Activated CD4-positive, alpha-beta T cell treated with anti-CD3 and anti-CD28 coated beads, Interleukin-10, Interleukin-2, amounts not matched to agents 100 ng/mL and 50 ng/mL, durations not matched to agents 16 hours and 8 hours (primary cell): ENCODE results near the gene NXPE3.

Experiments used
- DNase-seq: peaks from one replicate; pipeline ENCODE4 v3.0.0-alpha.2; 2020

Gene NXPE3

DNA sequence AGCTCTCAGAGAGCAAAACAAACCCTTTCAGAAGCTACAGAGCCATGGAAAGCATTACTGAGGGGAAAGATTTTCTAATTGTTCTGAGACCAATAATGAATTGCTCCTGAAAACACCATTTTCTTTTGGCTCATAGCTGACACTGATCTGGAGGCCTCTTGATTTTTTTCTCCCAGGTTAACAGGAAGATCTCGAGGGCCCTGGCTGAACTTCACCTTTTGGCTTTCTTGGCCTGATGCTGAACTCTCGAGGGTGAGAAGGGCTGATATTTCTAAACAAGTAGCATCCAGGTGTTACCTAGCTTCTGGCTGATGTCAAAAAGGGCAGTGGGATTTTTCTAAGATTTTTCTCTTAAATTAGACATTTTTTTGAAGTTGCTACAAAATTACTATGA, 50.4 kb downstream of the NXPE3 start:
- no peak for DNase-seq

DNA sequence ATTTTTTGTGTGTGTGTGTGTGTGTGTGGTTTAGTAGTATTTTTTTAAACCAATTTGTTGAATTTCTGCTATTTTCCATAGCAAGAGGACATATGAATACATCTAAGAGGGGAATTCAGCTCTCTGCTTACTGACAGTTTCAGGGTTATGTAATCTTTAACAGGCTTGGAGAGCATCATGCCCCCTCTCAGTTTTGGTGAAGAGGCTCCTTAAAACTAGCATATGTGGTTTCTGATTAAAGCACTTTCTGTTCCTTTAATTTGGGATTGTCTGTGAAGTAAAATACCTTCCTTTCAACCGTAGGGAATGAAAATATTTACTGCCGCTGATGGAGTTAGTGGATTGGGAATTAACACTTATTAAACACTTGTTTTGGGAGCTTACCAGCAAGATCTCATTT, 50.9 kb downstream of the NXPE3 start:
- peak; percentile 10 for DNase-seq

DNA sequence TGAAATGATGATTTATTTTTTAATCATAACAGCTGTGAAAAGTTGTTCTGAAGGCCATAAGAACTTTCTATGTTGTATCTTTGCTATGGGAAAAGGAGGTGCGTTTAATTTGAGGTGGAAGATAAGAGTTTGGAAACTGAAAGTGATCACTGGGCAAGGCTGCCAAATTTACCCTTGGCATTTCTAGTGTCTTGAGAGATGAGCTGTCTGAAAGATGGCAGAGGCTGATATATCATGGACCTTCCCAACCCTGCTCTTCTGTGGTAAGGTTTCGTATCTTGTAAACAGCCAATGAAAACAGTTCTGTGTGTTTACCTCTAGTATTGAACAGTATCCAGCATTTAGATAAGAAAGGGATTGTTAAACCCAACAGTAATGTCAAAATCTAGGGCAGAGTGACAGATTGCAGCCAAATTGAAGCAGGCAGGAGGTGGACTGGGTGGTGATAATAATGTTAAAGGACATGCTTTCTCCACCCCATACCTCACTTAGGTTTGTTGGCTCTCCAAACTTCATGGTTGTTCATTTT, 54.5 kb downstream of the NXPE3 start:
- peak; percentile 36 for DNase-seq

DNA sequence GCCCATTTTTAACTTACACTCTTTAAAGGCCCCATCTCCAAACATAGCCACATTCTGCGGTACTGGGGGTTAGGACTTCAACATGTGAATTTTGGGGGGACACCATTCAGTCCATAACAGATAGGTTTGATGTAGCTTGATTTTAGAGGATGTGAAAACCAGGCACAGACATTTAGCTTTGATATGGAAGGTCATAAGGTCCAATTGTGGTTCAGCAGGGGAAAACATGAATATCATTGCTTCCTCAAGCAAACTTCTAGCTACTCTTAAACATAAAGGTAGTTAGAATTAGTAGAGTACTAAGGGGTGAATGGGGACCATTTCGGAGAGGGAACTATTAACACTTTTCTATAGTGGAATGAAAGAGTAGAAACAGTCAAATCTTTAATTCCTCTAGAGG, 56.7 kb downstream of the NXPE3 start:
- DNase-seq = no peak

DNA sequence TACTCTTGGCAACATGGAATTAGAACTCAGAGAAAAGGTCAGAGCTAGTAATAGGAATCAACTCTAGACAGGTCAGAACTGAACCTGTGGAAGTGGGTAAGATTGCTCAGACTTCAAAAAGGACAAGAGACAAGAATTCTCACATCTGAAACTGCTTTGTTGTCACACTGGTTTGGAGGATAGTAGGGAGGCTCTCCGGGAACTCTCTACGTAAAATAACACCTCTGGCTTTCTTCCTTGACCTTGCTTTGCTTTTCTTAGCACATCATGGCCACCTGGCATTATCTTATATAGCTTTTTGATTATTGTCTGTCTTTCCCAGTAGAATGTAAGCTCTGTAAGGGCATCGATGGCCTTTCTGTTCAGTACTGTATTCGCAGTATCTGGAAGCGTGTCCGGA, 57.1 kb downstream of the NXPE3 start:
- DNase-seq = no peak

DNA sequence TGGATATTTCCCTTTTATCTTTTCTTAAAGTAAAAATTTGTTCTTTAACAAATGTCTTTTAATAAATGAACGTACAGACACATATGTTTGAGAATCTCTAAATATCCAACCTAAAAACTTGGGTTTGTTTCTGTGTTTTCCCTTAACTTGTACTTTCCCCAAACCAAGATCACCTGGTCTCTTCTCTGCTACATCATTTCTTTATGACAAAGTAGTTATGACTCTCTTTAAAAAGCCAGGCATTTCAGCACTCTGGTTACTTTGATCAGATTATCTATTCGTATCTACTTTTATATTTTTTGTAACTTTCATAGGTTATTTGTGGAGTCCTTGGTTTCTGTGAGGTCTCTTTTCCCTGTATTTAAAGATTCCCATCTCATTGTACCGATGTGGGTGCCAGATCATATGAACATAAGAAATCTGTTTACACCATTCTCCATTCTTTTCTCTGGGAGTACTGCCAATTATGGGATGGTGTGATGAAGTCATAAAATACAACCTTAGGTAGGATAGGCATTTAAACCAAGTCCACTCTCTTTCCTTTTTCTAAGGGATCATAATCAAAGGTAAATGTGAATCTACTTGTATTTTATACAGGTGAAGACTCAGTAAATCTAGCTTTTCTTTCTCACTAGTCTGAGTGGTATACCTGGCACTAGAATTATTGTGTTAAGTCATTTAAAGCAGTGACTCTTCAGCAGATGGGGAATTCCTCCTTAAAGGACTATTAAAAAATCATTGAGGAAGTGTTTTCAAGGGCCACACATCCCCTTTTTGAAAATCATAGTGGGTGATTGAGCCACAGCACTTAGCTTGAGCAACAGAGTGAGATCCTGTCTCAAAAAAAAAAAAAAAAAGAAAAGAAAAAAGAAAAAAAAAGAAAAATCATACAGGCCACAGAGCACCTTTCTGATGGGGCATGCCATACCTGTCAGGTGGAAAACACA, 57.9 kb downstream of the NXPE3 start:
- no peak for DNase-seq

DNA sequence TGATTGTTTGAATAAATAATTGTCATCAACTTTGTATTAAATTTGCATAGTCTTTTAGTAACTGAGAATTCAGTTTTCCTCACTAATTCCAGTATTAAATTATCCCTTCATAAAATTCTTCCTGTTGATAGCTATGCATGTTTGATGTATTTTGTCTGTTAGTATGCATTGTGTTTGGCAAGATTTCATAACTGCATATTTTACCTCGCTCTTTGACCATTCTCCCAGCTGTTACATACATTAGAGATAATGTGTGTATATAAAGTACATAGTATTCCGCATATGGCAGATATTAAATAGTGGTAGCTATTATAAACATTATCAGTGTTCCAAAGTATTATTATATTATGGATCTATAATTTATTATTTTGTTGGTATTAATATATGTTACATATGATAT, 59.7 kb downstream of the NXPE3 start:
- DNase-seq = no peak

DNA sequence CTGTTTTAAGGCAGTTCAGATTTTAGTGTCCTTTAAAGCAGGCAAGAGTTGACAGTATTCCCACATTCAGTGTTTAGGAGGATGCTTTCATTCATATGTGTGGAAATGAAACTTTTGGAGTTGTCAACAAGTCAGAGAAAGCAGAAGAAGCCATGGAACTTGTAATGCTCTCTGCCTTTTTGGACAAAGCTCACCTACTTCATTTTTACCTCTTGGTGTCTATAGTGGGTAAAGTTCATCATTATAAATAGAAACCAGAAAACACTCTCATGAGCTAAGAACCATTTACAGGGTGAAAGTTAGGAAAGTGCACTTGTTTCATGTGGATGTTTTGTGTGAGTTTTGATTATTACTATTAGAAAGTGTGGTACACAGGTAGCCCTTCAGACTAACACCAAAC, 61.1 kb downstream of the NXPE3 start:
- DNase-seq = no peak

DNA sequence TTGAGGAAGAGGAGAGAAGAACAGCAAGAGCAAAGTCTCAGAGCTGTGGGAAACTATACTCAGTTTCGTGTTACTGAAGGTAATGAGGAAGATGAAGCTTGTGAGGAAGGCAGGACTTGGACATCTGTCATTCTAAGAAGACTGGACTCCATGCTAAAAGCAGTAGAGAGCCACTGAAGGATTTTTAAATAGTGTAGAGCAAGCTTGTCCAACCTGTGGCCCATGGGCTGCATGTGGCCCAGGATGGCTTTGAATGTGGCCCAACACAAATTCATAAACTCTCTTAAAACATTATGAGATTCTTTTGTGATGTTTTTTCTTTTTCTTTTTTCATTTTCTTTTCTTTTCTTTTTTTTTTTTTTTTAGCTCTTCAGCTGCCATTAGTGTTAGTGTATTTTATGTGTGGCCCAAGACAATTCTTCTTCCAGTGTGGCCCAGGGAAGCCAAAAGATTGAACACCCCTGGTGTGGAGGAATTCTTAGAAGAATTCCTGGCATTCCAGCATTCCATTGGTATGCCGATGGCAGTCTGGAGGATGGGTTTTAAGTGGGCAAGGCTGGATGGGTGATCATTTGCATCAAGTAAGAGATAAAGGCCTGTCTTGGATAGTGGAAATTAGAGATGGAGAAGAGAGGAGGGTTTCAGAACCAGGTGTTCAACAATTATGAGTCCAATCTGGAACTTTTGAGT, 63.4 kb downstream of the NXPE3 start:
- DNase-seq = no peak

DNA sequence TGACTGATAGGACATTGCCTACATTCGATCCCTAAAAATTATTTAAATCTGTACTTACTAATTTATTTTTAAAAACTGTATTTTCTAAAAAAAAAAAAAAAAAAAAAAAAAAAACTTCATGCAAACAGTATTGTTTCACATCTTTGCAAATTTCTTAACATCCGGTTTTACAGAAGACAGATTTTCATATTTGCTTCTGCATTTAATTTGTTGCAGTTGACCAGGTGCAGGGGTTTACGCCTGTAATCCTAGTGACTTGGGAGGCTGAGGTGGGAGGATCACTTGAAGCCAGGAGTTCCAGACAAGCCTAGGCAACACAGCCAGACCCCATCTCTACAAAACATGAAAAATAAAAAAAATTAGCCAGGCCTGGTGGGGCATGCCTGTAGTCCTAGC, 63.9 kb downstream of the NXPE3 start:
- DNase-seq = no peak

DNA sequence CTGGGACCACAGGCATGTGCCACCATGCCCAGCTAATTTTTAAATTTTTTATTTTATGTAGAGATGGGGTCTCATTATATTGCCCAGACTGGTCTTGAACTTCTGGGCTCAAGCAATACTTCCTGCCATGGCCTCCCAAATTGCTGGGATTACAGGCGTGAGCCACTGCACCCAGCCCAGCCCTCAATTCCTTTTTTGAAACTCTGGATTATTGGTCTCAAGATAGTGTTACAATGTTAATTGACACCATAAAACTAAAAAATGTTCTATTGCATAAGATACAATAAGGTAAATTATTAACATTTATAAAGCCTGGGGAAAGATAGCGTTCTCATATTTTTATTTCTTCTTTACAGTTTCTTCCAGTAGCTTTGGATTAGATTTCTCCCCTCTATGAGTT, 66.4 kb downstream of the NXPE3 start:
- DNase-seq = no peak

DNA sequence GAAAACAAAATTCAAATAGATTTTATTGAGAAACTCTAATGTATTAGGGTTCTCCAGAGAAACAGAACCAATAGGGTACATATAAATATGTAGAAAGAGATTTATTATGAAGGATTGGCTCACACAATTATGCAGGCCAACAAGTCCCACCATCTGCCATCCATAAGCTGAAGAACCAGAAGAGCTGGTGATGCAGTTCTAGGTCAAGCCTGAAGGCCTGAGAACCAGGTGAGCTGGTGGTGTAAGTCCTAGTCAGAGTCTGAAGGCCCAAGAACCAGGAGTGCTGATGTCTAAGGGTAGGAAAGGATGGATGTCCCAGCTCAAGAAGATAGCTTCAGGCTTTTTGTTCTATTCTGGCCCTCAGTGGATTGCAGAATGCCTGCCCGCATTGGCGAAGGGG, 67.7 kb downstream of the NXPE3 start:
- no peak for DNase-seq

DNA sequence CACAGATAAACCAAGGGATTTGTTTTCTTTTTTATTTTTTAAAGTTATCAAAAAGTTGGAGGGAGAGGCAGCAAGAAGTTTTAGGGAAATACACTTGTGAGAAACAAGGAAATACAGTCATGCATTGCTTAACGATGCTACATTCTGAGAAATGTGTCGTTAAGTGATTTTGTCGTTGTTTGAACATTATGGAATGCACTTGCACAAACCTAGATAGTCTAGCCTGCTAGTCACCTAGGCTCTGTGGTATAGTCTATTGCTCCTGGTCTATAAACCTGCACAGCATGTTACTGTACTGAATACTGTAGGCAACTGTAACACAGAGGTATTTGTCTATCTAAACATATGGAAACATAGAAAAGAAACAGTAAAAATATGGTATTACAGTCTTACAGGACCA, 68.3 kb downstream of the NXPE3 start:
- no peak for DNase-seq

DNA sequence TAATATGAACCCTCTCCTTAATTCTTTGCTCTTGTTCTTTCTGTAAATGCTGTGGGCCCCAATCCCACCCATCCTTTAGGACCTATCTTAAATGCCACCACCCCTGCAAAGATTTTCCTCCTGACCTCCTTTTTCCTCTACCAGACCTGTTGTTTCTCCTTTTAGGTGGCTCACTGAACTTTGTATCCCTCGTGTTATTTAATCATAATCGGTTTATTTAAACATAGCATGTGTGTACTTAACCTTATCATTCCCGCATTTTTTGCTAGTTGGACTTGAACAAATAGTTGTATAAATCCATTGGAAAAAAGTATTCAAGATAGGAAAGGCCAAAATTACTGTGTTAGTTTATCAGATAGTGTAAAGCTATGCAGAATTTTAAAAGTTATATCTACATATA, 69.3 kb downstream of the NXPE3 start:
- no peak for DNase-seq

DNA sequence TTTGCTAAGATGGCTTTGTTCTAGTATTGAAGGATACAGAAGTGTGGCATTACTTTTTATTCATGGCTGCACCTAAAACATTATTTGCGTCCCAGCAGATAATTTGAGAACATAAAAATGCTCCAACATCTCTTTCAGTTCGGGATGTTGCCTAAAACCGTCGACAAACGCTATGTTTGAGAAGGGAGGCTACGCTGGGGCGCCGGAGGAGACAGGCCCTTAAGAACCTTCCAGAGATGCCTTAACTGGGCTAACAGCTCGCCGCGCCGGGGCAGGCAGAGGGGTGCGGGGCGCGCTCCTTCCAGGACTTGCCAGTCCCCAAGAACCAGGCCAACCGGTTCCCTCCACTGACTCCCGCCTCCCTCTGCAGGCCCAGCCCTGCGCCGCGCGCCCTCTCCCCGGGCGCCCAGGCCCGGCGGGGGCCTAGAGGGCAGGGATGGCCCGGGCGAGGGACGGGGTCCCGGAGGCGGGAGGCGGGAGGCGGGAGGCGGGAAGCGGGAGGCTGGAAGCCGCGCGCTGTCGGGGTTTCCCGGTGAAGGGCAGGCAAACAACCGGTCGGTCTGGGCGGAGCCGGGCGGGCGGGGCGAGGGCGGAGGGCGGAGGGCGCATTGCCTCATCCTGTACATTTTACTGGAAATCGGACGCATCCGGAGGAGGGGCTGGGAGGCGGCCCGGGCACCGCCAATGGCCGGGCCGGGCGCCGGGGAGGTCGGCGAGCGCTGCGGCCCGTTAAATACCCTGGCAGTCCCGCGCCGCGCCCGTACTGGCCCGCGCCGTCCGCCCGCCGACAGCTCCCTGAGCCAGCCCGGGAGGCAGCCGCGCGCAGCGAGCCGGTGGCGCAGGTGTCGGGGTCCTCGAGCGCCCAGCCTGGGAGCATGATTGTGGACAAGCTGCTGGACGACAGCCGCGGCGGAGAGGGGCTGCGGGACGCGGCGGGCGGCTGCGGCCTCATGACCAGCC, 70.0 kb downstream of the NXPE3 start, which contains the start of gene NFKBIZ:
Gene NFKBIZ, plus strand, starts transcription at position 761 of the 960 bp plus-strand sequence. Its CDS starts 115 bp downstream, at position 876.
- peak; percentile 95 for DNase-seq

DNA sequence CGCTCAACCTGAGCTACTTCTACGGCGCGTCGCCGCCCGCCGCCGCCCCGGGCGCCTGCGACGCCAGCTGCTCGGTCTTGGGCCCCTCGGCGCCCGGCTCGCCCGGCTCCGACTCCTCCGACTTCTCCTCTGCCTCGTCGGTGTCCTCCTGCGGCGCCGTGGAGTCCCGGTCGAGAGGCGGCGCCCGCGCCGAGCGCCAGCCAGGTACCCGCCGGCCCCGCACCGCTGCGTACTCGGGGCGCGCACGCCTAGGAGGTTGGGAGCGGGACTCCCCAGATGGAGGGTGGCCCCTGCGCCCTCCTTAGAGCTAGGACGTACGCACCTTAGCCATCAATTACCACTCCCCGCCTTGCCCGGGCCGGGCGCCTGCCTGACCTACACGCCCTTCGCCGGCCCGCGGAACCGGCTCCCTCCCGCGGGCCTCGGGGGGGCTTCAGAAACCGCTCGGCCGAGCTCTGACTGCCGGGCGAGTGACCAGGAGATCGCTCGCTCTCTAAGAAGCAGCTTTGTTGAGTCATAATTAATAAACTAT, 70.8 kb downstream of the NXPE3 start:
- peak; percentile 59 for DNase-seq

DNA sequence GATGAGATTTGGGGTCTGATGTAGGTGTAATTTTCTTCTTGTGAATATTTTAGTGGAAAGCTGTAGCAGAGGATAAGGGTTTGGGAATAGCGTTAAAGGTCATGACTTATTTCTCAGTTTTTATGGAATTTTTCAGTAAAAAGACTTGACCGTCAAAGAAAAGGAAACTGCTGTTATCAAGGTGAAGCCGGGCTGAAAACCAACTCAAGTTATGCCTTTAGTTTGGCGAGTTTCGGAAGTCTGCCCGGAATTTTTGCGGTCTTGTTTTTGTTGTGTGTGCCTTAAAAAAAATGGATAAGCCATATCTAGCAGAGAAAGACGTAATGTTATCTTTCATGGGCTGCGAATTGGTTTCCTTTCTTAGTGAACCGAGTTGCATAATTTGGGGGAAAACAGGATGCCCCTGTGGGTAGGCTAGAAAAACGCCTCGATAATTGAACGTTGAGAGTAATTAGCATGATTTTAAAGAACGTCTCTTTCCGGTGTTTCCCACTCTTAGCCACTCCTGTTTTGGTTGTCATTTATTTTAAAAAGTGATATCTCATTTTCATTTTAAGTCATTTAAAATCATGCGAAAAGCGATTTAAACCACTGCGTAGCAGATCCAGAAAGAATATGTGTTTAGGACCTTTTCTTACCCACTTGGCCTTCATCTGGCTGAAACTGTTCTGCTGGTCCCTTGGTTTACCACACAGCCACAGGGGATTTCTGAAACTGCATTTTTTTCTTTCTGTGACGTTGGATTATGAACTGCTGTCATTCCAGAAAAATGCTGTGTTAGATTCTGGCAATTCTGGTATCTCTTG, 71.4 kb downstream of the NXPE3 start:
- peak; percentile 88 for DNase-seq

DNA sequence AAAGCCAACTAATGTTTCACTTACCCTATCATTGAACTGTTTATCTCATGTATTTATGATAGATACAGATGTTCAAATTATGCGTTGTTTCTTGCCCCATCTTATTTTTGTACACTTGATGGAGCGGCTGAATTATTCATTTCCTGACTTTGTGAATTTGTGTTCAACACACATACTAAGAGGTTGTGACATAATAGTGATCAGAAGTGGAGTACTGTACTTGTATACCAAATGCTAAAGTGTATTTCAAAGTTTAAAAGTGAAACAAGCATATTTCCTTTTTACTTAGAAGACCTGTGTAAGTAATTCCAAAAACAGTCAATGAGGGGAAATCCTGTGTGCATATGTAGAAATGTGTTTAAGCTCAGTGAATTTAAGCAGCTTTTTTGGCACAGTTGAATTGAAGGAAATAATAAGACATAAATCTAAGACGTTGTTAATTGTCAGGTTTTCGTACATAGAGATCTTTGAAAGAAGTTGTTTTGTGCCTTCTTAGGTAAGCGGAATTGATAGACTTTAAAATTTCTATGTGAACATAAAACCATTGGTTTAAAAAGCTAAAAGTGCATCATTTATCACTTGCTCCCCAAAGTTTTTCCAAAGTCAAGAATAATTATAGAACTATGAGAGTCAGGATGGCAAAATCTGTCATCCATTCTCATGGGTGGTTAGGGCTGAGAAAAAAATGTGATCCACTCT, 72.2 kb downstream of the NXPE3 start:
- DNase-seq = peak; percentile 78

DNA sequence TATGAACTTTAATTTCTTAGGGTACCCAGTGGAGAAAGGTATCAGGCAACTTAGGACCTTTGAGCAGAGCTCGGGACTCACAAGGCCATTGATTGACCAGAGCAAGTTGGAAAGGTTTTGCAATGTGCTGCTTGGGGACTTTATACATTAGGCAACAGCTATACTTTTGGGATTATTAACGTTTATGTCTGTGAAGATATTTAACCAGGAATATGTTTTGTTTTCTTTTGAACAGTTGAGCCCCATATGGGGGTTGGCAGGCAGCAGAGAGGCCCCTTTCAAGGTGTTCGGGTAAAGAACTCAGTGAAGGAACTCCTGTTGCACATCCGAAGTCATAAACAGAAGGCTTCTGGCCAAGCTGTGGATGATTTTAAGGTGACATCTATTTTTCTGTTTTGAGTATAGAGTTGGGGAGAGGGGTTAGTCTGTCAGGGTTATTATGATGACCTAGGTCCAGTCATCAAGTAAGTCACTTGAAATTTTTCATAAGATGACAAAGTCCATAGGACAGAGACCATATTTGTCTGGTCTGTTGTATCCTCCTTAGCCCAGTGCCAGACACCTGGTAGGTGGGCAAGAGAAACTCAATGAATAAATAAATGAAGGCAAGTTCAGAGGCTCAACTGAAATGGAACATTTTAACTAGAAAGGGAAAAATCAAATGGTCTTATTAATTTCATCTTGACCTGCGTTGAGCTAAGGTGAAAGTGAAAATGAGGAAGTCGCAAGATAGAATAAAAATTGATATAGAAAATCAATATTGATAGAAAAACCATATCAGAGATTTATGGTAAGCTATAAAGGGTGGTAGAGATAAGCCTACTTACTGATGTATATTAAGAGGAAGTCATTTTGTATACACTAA, 73.1 kb downstream of the NXPE3 start:
- peak; percentile 23 for DNase-seq
